MM.1S (cell line): ENCODE results near the gene GATC.
"Not testable (repeated sequence)": the region's sequence is repeated elsewhere in the genome, so short reads cannot be mapped to it uniquely, and the experiment has no call there.

Source experiments
- DNase-seq: peaks from one replicate; pipeline ENCODE4 v3.0.0-alpha.2; 2015
- H2AFZ ChIP-seq: fragments of 300-600 bp; sonication (generic); 2 replicates; pipeline ENCODE4 v1.6.0; 2016; ENCODE audit warnings: antibody characterized with exemption, low read length
- H3F3A ChIP-seq: fragments of 300-600 bp; sonication (generic); 2 replicates; pipeline ENCODE4 v1.6.1; 2016; ENCODE audit warnings: mild to moderate bottlenecking, antibody characterized with exemption, low read length, moderate library complexity, mixed read lengths; ENCODE audit not compliant: insufficient read depth
- H3K27ac ChIP-seq: fragments of 300-600 bp; sonication (generic); 2 replicates; pipeline ENCODE4 v1.5.1; 2016; ENCODE audit warnings: mild to moderate bottlenecking, low read length
- H3K27me3 ChIP-seq: fragments of 300-600 bp; sonication (generic); replicated peaks from 2 replicates; pipeline ENCODE4 v1.6.0; 2016; ENCODE audit warnings: low read length; ENCODE audit not compliant: insufficient read depth
- H3K36me3 ChIP-seq: fragments of 300-600 bp; sonication (generic); replicated peaks from 2 replicates; pipeline ENCODE4 v1.6.1; 2016; ENCODE audit warnings: mild to moderate bottlenecking, low read length, mixed read lengths; ENCODE audit not compliant: insufficient read depth
- H3K4me1 ChIP-seq: fragments of 300-600 bp; sonication (generic); 2 replicates; pipeline ENCODE4 v1.6.1; 2016; ENCODE audit warnings: low read length, mixed read lengths
- H3K4me2 ChIP-seq: fragments of 300-600 bp; sonication (generic); 2 replicates; pipeline ENCODE4 v1.6.0; 2016; ENCODE audit warnings: low read depth, low read length
- H3K4me3 ChIP-seq: fragments of 300-600 bp; sonication (generic); 2 replicates; pipeline ENCODE4 v1.5.1; 2016; ENCODE audit warnings: low read length, mixed read lengths
- H3K79me2 ChIP-seq: fragments of 300-600 bp; sonication (generic); 2 replicates; pipeline ENCODE4 v1.6.1; 2016; ENCODE audit warnings: mixed run types, low read length, mixed read lengths
- H3K9ac ChIP-seq: fragments of 300-600 bp; sonication (generic); 2 replicates; pipeline ENCODE4 v1.6.1; 2016; ENCODE audit warnings: low read length, mixed read lengths
- H3K9me2 ChIP-seq: fragments of 300-600 bp; sonication (generic); replicated peaks from 2 replicates; pipeline ENCODE4 v1.6.1; 2016; ENCODE audit warnings: mild to moderate bottlenecking, low read length, mixed read lengths; ENCODE audit not compliant: insufficient read depth
- H3K9me3 ChIP-seq: fragments of 300-600 bp; sonication (generic); replicated peaks from 2 replicates; pipeline ENCODE4 v1.6.1; 2016; ENCODE audit warnings: mild to moderate bottlenecking, low read length, mixed read lengths; ENCODE audit not compliant: insufficient read depth
- H4K20me1 ChIP-seq: fragments of 300-600 bp; sonication (generic); 2 replicates; pipeline ENCODE4 v1.6.1; 2016; ENCODE audit warnings: mild to moderate bottlenecking, low read length, moderate library complexity, mixed read lengths; ENCODE audit not compliant: insufficient read depth
- EZH2 ChIP-seq: fragments of 300-600 bp; sonication (generic); optimal IDR thresholded peaks from 2 replicates; pipeline ENCODE3; 2017; ENCODE audit warnings: low read depth, mild to moderate bottlenecking, antibody characterized with exemption, low read length, mixed read lengths
- EZH2phosphoT487 ChIP-seq: fragments of 300-600 bp; sonication (generic); IDR thresholded peaks from 2 replicates; pipeline ENCODE4 v1.6.1; 2018; ENCODE audit warnings: antibody characterized with exemption, low read length
- TF ChIP-seq, protein P1 (sequence below): fragments of 300-600 bp; sonication (generic); IDR thresholded peaks from 2 replicates; pipeline ENCODE4 v1.5.1; 2016; ENCODE audit warnings: antibody characterized with exemption, low read length, mixed read lengths

GATC gene

DNA sequence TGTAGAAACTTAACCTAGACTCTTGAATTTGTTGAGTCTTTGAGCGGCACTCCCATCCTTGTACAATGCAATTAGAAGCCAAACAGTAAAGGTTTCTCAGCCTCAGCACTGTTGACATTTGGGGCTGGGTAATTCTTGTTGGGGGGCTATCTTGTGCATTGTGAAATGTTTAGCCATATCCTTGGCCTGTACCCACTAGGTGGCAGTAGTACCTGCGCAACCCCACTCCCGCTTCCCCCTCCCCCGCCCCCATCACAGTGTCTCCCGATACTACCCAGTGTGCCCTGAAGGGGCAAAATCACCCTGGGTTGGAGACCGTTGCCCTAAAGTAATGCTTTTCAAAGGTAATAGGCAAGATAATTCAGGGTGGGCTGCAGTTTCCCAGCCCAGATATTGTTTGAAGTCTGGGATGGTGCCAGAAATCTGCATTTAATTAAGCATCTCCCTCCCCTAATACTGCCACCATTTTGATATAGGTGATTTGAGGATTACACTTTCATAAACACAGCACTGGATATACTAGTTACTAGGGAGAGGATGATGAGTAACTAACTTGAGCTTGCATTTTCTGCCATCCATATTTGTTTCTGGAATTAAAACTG lies 6.5 kb upstream of the GATC start:
- Histone ChIP-seq H3K9ac (no peak overlapping the region), H3K4me1 (0 out of 2 replicates have a peak, but pooled peaks cover 3% of the 10 kb centered on the region), H4K20me1 (no peaks in the 10 kb centered on the region), H3K4me2 (peak overlapping the region; percentile 19; the same call in 1 of the 2 replicates), H3K36me3 (no peaks in the 10 kb centered on the region), H3K9me2 (no peaks in the 10 kb centered on the region), H3F3A (no peaks in the 10 kb centered on the region; the same call in 1 of the 2 replicates), H3K27me3 (no peaks in the 10 kb centered on the region), H3K79me2 (peaks cover 53% of the 10 kb centered on the region), H3K4me3 (no peak overlapping the region), H3K27ac (no peak overlapping the region), H2AFZ (no peak overlapping the region), H3K9me3 (no peaks in the 10 kb centered on the region)
- peak; percentile 47 for DNase-seq
- TF ChIP-seq, protein P1, sequence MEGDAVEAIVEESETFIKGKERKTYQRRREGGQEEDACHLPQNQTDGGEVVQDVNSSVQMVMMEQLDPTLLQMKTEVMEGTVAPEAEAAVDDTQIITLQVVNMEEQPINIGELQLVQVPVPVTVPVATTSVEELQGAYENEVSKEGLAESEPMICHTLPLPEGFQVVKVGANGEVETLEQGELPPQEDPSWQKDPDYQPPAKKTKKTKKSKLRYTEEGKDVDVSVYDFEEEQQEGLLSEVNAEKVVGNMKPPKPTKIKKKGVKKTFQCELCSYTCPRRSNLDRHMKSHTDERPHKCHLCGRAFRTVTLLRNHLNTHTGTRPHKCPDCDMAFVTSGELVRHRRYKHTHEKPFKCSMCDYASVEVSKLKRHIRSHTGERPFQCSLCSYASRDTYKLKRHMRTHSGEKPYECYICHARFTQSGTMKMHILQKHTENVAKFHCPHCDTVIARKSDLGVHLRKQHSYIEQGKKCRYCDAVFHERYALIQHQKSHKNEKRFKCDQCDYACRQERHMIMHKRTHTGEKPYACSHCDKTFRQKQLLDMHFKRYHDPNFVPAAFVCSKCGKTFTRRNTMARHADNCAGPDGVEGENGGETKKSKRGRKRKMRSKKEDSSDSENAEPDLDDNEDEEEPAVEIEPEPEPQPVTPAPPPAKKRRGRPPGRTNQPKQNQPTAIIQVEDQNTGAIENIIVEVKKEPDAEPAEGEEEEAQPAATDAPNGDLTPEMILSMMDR, result peak; percentile 51
- TF ChIP-seq EZH2phosphoT487, result no peak

DNA sequence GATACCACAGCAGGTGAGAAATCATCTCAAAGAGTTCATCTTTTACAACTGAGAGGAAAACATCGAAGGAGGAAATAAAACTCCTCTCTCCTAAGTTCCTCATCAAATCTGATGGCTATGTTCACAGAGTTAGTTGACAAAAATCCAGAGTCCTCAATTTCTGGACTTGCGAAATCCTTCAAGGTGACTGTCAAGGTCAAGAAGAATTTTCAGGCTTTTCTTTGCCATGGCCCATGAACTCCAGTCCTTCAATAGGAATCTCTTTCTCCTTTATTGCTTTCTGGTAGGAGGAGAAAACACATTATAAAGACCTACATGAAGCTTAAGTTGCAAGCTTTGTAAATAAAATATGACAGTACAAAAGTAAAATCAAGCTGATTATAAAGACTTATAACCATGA lies 1.6 kb upstream of the GATC start:
- no peaks in the 10 kb centered on the region; the same call in 1 of the 2 replicates for H3F3A ChIP-seq
- H3K4me1 ChIP-seq, result 0 out of 2 replicates have a peak, but pooled peaks cover 3% of the 10 kb centered on the region
- DNase-seq, result no peak
- no peaks in the 10 kb centered on the region for H3K9me3 ChIP-seq
- H3K36me3 ChIP-seq, result no peaks in the 10 kb centered on the region
- H4K20me1 ChIP-seq, result no peaks in the 10 kb centered on the region
- H2AFZ ChIP-seq, result no peak overlapping the region
- no peak overlapping the region for H3K27ac ChIP-seq
- no peak overlapping the region for H3K4me3 ChIP-seq
- H3K79me2 ChIP-seq, result peaks cover 74% of the 10 kb centered on the region
- H3K9me2 ChIP-seq, result no peaks in the 10 kb centered on the region
- H3K4me2 ChIP-seq, result no peak overlapping the region; the same call in 1 of the 2 replicates
- H3K27me3 ChIP-seq, result no peaks in the 10 kb centered on the region
- TF ChIP-seq, protein P1, result no peak
- no peak for TF ChIP-seq EZH2
- TF ChIP-seq EZH2phosphoT487, result no peak
- H3K9ac ChIP-seq, result no peak overlapping the region

DNA sequence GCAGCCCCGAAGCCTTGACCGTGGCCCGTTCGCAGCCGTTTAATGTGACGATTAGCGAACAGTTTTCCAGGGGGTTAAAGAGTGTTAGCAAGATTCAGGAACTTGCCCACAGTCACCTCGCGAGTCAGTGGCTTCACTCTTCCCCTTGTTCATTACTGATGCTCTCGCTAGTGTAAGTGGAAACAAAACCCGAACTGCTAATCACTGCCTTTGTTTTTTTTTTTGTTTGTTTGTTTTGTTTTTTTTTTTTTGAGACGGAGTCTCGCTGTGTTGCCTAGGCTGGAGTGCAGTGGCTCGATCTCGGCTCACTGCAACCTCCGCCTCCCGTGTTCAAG lies 567 bp downstream of the GATC start:
- H3K9me2 ChIP-seq, H3F3A ChIP-seq, H3K27me3 ChIP-seq, H4K20me1 ChIP-seq, H3K9me3 ChIP-seq, H3K4me1 ChIP-seq, H3K36me3 ChIP-seq, DNase-seq: not testable (repeated sequence)
- Histone ChIP-seq H3K4me2 (peak overlapping the region; percentile 47; the same call in 1 of the 2 replicates), H3K27ac (peak overlapping the region; percentile 83; the same call in 1 of the 2 replicates), H3K4me3 (peak overlapping the region; percentile 90), H3K9ac (peak overlapping the region; percentile 80), H2AFZ (peak overlapping the region; percentile 72), H3K79me2 (peaks cover 67% of the 10 kb centered on the region)

DNA sequence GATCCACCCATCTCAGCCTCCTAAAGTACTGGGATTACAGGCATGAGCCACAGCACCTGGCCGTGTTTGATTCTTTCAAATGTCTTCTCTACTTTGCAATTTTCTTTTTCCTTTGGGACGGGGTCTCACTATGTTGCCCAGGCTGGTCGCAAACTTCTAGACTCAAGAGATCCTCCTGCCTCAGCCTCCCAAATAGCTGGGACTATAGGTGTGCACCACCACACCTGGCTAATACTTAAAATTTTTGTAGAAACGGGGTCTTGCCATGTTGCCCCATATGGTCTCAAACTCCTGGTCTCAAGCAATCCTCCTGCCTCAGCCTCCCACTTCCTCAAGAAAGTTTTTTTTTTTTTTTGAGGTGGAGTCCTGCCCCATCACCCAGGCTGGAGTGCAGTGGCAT lies 1.7 kb downstream of the GATC start:
- H3K36me3 ChIP-seq, result no peaks in the 10 kb centered on the region
- no peak for DNase-seq
- H2AFZ ChIP-seq, result no peak overlapping the region
- H4K20me1 ChIP-seq, result no peaks in the 10 kb centered on the region
- peaks cover 63% of the 10 kb centered on the region for H3K79me2 ChIP-seq
- H3K9ac ChIP-seq, result no peak overlapping the region
- no peak overlapping the region for H3K4me2 ChIP-seq
- H3K4me1 ChIP-seq, result no peaks in the 10 kb centered on the region
- no peaks in the 10 kb centered on the region for H3K9me3 ChIP-seq
- no peaks in the 10 kb centered on the region; the same call in 1 of the 2 replicates for H3F3A ChIP-seq
- TF ChIP-seq, protein P1, result no peak
- TF ChIP-seq EZH2 (no peak), EZH2phosphoT487 (no peak)
- no peak overlapping the region for H3K27ac ChIP-seq
- H3K4me3 ChIP-seq, result no peak overlapping the region
- H3K9me2 ChIP-seq, result no peaks in the 10 kb centered on the region
- no peaks in the 10 kb centered on the region for H3K27me3 ChIP-seq

DNA sequence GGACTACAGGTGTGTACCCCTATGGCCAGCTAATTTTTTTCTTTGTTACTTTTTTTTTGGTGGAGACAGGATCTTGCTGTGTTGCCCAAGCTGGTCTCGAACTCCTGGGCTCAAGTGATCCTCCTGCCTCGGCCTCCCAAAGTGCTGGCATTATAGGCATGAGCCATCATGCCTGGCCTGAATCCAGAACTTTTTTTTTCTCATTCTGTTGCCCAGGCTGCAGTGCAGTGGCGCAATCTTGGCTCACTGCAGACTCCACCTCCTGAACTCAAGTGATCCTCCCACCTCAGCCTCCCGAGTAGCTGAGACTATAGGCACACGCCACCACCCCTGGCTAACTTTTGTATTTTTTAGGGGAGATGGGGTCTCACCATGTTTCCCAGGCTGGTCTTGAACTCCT lies 6.3 kb downstream of the GATC start:
- peaks cover 27% of the 10 kb centered on the region for H3K79me2 ChIP-seq
- not testable (repeated sequence) for H3K9me2 ChIP-seq, H3K4me3 ChIP-seq, H3K27ac ChIP-seq, H3K4me2 ChIP-seq, H4K20me1 ChIP-seq, H3F3A ChIP-seq, H2AFZ ChIP-seq, H3K4me1 ChIP-seq, H3K9me3 ChIP-seq, H3K27me3 ChIP-seq, DNase-seq, H3K36me3 ChIP-seq, H3K9ac ChIP-seq
